ENCODE data around the gene SYT1. TPM values are rescaled to one million over a fixed set of nuclear protein-coding genes. Genes with fewer than 3 reads are reported as not detected.

Gene SYT1
- total RNA-seq, 1 experiment from 2014 or later: 15.8 TPM

DNA sequence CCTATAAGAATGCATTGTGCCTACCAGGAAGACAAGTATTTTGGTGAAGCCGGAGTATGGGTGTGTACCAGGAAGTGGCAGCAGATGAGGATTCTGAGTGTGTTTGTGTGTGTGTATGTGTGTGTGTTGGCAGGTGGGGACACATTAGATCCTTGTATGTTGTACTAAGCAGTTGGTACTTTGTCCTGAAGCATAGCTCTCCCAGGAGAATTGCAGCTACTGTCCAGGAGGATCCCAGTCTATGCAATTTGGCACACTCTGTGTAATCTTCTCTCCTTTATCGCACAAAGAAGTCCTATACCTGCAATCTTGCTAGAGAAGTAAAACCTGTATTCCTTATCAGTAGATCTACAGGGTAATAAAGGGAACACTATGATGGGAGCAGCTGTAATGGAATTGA, 549.7 kb downstream of the SYT1 start:
- Histone ChIP-seq H2AFZ (ENCODE audit: low read length) (no peak overlapping the region), H3K27me3 (ENCODE audit: insufficient read depth, low read length) (no peaks in the 10 kb centered on the region), H3K4me1 (ENCODE audit: insufficient read depth, low read length) (peaks cover 8% of the 10 kb centered on the region), H2BK120ac (ENCODE audit: low read depth, low read length, poor library complexity, severe bottlenecking) (no peak overlapping the region), H3K9ac (ENCODE audit: extremely low read depth, insufficient read length, low read length) (no peak overlapping the region), H3K79me1 (ENCODE audit: insufficient read depth, low read depth, low read length, poor library complexity, severe bottlenecking) (no peaks in the 10 kb centered on the region), H3K56ac (ENCODE audit: insufficient read length, low read depth, low read length) (no peak overlapping the region), H2AK5ac (ENCODE audit: insufficient read length, low read length) (no peak overlapping the region), H2BK5ac (ENCODE audit: insufficient read length, low read length) (no peak overlapping the region), H3K14ac (ENCODE audit: insufficient read depth, low read length) (no peak overlapping the region), H2BK20ac (ENCODE audit: low read depth, low read length, poor library complexity, severe bottlenecking) (no peak overlapping the region), H3K9me3 (ENCODE audit: control insufficient read depth, low read depth, low read length) (no peaks in the 10 kb centered on the region), H3K4ac (ENCODE audit: low read depth, low read length) (no peak overlapping the region), H3K18ac (ENCODE audit: insufficient read length, low read depth, low read length) (no peak overlapping the region), H3K23me2 (ENCODE audit: insufficient read length, low read depth, low read length, poor library complexity, severe bottlenecking) (no peaks in the 10 kb centered on the region), H4K8ac (replicated peaks; ENCODE audit: insufficient read length, low read depth, low read length) (no peak overlapping the region), H3T11ph (ENCODE audit: low read length) (no peak overlapping the region), H3K23ac (ENCODE audit: insufficient read length, low read depth, low read length) (no peak overlapping the region), H3K79me2 (ENCODE audit: insufficient read depth, low read length) (no peaks in the 10 kb centered on the region), H2BK12ac (ENCODE audit: insufficient read length, low read depth, low read length) (no peak overlapping the region), H3K27ac (ENCODE audit: insufficient read length, low read depth, low read length) (no peak overlapping the region), H4K5ac (ENCODE audit: insufficient read length, low read depth, low read length) (no peak overlapping the region), H4K91ac (ENCODE audit: insufficient read length, low read depth, low read length) (no peak overlapping the region), H4K20me1 (ENCODE audit: control insufficient read depth, insufficient read depth, insufficient read length) (no peaks in the 10 kb centered on the region), H3K4me2 (ENCODE audit: insufficient read depth, insufficient read length, low read length) (no peak overlapping the region), H2BK15ac (ENCODE audit: low read depth, low read length) (no peak overlapping the region)
- Mint-ChIP-seq H3K9me3 (no peaks in the 10 kb centered on the region), H3K36me3 (ENCODE audit: insufficient read depth in 1 of 3, low read depth in 3 of 3) (no peaks in the 10 kb centered on the region), H3K27ac (peak overlapping the region in 1 of 3 experiments; percentile 3; a peak in 1 of 7 replicates), H3K4me3 (no peak overlapping the region), H3K27me3 (ENCODE audit: low read depth) (no peaks in the 10 kb centered on the region), H3K4me1 (peaks cover 30 to 39% of the 10 kb centered on the region in 2 experiments)
- no peak for DNase-seq
- no peak for TF ChIP-seq CTCF (conservative IDR thresholded peaks at IDR 0.05)
- no CpG with 5 or more reads among the region's 2 CpGs for WGBS (ENCODE audit: extremely low coverage, insufficient read length, low lambda C conversion rate)

All from H9 (cell line).